GM12891 (cell line): ENCODE measurements around the gene BANF1.
"Not testable (repeated sequence)": the region's sequence is repeated elsewhere in the genome, so short reads cannot be mapped to it uniquely, and the experiment has no call there.

Source experiments
- DNase-seq: peaks from one replicate; pipeline ENCODE4 v3.0.0; 2011; ENCODE audit warnings: low spot score; ENCODE audit not compliant: insufficient read length
- FAIRE-seq: peaks from 2 replicates; lab custom pipeline; 2011; peaks lifted over from hg19 to GRCh38; lab: Jason Lieb, UNC
- PAX5 ChIP-seq: IDR thresholded peaks from 2 replicates; pipeline ENCODE4 v1.6.1; 2011; ENCODE audit warnings: low read length, moderate library complexity, mild to moderate bottlenecking; ENCODE audit not compliant: insufficient read depth, severe bottlenecking
- POLR2A ChIP-seq: IDR thresholded peaks from 2 replicates; pipeline ENCODE4 v1.6.1; 2011; ENCODE audit warnings: low read depth, low read length, control low read depth
- POLR2AphosphoS5 ChIP-seq: IDR thresholded peaks from 2 replicates; pipeline ENCODE4 v1.6.1; 2011; ENCODE audit warnings: low read depth, low read length, control low read depth
- POU2F2 ChIP-seq: IDR thresholded peaks from 2 replicates; pipeline ENCODE4 v1.6.1; 2011; ENCODE audit warnings: low read depth, mild to moderate bottlenecking, control low read depth, low read length, moderate library complexity
- SPI1 ChIP-seq: IDR thresholded peaks from 2 replicates; pipeline ENCODE4 v1.6.1; 2011; ENCODE audit warnings: low read depth, low read length, control low read depth
- TAF1 ChIP-seq: IDR thresholded peaks from 2 replicates; pipeline ENCODE4 v1.6.1; 2011; ENCODE audit warnings: low read depth, low read length, control low read depth

BANF1 gene

DNA sequence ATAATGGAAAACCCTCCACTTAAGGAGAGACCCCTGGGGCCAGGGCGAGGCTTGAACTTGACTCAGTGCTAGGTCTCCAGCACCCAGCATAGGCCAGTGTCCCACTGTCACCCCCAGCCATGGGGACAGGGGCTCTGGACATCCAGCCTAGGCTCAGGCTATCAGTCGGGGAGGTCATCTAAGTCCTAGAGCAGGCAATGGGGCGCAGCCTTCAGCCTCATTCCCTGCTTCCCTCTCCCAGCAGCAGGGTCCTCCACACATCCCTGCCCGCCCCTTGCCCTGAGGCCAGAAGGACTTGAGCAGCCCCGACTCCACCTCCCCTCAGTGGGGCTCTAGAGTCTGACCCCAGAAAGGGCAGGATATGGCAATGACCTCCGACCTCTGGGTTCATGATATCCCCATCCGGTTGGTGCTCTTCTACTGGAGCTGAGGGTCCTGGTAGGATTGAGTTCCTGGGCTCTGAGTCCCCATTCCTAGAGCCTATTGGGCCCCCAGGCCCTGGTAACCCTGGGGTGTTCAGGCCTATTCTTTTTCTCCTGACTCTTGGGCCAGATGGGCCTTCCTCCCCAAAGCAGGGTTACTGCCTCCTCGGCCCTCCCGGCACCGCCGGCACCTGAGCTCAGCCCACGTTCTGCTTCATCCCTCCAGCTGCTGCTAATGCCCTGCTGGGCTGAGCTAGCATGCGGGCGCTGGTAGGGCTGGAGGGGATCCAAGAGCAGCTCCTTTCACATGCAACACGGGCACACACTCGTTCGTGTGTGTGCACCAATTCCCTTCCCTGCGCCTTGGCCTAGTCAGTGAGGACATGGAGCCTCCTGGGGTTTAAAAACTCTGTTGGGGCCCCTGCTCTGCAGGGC, 13.9 kb downstream of the BANF1 start:
- TF ChIP-seq TAF1 (no peak), PAX5 (no peak), POLR2AphosphoS5 (no peak), SPI1 (no peak), POU2F2 (no peak), POLR2A (no peak)
- FAIRE-seq (no peak), DNase-seq (no peak)

DNA sequence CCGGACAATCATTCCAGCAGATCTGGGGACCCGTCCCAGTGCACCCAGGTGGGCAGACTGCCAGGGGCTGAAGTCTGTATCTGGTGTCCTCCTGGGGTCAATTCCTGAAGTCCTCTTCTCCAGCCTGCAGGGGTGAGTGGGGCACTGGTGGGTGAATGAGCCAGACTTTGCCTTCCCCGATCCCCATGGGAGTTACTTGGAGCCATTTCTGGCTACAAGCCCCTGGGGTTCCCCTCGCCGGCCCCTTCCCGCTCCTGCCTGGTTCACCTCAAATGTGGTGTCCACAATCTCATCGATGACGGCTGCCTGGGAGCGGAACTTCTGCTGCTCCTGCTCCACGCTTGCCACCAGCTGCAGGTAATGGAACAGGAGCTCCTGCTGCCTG, 14.5 kb downstream of the BANF1 start:
- DNase-seq (no peak), FAIRE-seq (no peak)
- TF ChIP-seq SPI1 (no peak), POLR2A (no peak), TAF1 (no peak), POU2F2 (no peak)

DNA sequence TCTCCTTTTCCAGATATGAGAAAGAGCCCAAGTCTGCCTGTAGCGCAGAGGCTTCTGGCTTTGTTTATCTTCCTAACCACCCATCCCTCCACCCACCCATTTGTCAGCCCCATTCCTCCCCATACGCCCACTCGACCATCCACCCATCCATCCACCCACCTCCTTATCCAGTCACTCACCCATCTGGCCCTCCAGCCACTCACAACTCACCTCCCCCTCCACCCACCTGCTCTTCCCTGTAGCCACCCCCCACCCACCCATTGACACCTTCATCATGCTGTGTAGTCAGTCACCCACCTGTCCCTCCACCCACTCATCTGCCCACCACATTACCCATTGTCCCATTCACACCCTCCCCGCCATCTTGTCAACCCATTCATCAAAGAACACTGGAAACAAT, 15.0 kb downstream of the BANF1 start:
- TF ChIP-seq SPI1 (no peak), PAX5 (no peak), POLR2AphosphoS5 (no peak), POLR2A (no peak), TAF1 (no peak), POU2F2 (no peak)
- no peak for FAIRE-seq
- DNase-seq: no peak

DNA sequence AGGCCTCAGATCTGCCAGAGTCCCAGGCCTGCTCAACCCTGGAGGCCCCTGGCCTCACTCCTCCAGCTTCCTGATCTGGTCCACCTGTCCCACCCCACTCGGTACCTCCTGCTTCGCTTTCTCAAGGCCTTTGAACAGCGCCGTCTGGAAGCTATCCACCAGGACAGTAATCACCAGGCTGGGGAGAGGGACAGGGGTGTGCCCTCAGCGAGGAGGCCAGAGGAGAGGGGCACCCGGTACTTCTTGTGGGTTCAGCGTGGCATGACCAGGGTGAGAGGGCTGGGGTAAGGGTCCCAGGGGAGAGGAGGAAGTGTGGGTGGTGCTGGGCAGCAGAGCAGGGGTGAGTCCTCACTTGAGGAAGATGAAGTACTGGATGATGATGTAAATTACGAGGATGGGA, 17.9 kb downstream of the BANF1 start:
- TF ChIP-seq SPI1: no peak
- no peak for DNase-seq
- no peak for FAIRE-seq

- FAIRE-seq: no peak
- TF ChIP-seq SPI1: no peak
- no peak for TF ChIP-seq POU2F2
- no peak for TF ChIP-seq POLR2A
- no peak for TF ChIP-seq PAX5
- TF ChIP-seq TAF1: no peak
- no peak for TF ChIP-seq POLR2AphosphoS5
- no peak for DNase-seq
Observed at GRCh38 chr11:66020618-66021357, 18.5 kb downstream of the BANF1 start.

DNA sequence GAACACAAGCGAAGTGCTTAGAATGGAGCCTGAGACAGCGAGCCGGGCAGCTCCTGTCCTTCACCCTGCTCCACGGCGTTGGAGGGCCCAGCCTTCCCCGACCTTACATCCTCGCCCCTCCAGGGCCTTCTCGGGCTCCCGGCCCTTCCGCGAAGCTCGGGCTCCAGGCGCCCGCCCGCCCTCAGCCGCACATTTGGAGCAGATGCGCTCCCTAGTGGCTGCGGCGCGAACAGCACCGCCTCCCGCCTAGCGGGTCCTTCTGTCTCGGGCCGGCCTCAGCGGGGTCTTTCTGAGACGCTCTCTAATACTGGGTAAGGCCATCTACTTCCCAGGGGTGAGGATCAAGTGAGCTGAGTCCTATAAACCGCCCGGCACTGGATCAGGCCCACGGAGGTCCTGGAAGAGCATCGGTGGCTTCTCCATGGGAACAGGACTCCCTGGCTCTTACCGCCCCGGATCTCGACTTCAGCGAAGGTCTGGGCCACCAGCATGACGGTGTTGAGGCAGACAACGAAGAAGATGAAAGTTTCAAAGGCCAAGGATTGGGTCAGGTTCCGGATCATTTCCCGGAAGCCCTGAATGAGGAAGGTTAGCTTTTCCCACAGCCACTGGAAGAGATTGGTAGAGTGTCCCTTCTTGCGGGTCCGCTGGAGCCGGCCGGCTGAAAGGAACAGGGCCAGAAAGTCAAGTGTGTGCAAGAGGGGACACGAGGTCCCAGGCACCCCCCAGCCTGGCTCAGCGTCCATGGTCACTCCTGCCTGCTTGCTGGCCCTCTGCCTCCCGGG, 20.3 kb downstream of the BANF1 start:
- peak; percentile 80 for FAIRE-seq
- no peak for TF ChIP-seq POU2F2
- TF ChIP-seq TAF1: no peak
- no peak for TF ChIP-seq SPI1
- TF ChIP-seq POLR2AphosphoS5: no peak
- TF ChIP-seq POLR2A: no peak
- TF ChIP-seq PAX5: no peak

GRCh38 chr11:66023186-66023440, 20.8 kb downstream of the BANF1 start:
- FAIRE-seq: not testable (repeated sequence)

More for the DNA sequence above, 20.3 kb downstream of the BANF1 start:
- DNase-seq: peak; percentile 94

DNA sequence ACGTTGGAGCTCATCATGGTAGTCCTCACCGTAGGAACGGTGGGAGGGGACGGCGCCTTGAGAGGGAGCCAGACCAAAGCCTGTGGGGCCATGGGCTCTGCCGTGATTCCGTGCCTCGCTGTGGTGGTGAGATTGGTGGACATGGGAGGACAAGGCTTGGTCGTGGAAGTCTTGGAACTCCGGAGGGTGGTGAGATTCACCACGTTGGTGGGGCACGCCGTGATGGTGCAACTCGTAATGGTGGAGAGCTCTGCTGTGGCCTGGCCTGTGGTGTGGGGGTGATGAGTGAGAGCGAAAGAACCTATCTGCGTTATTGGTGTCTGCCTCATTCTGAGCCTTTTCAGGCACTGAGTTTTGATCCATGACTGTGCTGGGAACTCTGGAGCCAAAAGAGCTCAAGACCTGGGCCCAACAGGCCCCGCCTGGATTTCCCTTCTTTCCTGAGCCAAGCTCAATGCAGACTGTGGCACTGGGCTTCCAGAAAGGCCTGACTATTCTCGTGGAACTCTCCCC, 23.8 kb downstream of the BANF1 start, which contains the start of gene CATSPER1:
Gene CATSPER1, minus strand, starts transcription at position 463 of the 513 bp plus-strand sequence. Its CDS starts 100 bp downstream, at position 363.
- FAIRE-seq (no peak), DNase-seq (no peak)
- TF ChIP-seq TAF1: no peak
- TF ChIP-seq POLR2A: no peak
- TF ChIP-seq SPI1: no peak
- TF ChIP-seq POLR2AphosphoS5: no peak
- TF ChIP-seq PAX5: no peak
- no peak for TF ChIP-seq POU2F2

More at GRCh38 chr11:66023186-66023440, 20.8 kb downstream of the BANF1 start:
- DNase-seq: not testable (repeated sequence)

DNA sequence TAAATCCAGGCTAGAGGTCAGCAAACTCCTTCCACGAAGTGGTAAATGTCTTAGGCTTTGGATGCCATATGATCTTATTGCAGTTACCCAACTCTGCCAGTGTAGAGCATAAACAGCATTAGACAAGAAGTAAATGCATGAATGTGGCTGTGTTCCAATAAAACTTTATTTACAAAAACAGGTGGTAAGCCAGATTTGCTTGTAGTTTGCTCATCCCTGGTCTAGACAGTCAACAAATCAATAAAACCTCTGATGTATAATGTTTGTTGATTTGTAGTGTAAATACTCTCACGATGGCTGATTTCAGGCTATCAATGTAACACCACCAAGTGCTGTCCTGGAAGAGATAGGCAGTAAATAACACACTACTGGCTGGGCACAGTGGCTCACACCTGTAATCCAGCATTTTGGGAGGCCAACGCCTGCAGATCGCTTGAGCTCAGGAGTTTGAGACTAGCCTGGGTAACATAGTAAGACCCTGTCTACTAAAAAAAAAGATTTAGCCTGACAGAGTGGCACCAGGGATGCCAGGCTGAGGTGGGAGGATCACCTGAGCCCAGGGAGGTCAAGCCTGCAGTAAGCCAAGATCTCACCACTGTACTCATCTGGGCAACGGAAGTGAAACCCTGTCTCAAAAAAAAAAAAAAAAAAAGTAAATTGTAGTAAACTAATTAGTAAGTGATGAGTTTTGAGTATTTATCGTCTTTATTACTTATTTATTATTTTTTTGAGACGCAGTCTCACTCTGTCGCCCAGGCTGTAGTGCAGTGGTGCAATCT, 30.8 kb downstream of the BANF1 start:
- FAIRE-seq (no peak), DNase-seq (no peak)
- TF ChIP-seq PAX5: no peak
- peak; percentile 62 for TF ChIP-seq SPI1
- no peak for TF ChIP-seq POLR2A
